Liver (tissue), 3 donors: ENCODE data around the gene DLX4.

Experiments used
- CTCF ChIP-seq: fragments of 150-350 bp; IDR thresholded peaks from 2 replicates; pipeline ENCODE4 v1.5.1; 2017; ENCODE audit warnings: improper control_type of control experiment, low read depth, low read length; ENCODE audit not compliant: missing input control
- EGR1 ChIP-seq, 2 donors: IDR thresholded peaks; 2 replicates each; pipeline ENCODE4 v1.6.1; 2016 to 2018; ENCODE audit warnings: antibody characterized with exemption in 2 of 2, low read depth in 2 of 2
- FOXA1 ChIP-seq: IDR thresholded peaks from 2 replicates; pipeline ENCODE4 v1.6.1; 2016; ENCODE audit warnings: antibody characterized with exemption
- FOXA2 ChIP-seq: IDR thresholded peaks from 2 replicates; pipeline ENCODE4 v1.6.1; 2016; ENCODE audit warnings: antibody characterized with exemption
- GABPA ChIP-seq, 2 donors: IDR thresholded peaks in 1 of 2; conservative IDR thresholded peaks in 1 of 2; 2 replicates each; pipeline ENCODE4 v1.6.1; 2016; ENCODE audit warnings: antibody characterized with exemption in 2 of 2, mild to moderate bottlenecking in 1 of 2, moderate library complexity in 1 of 2
- JUND ChIP-seq, 2 donors: IDR thresholded peaks; 2 replicates each; pipeline ENCODE4 v1.6.1; 2016; ENCODE audit warnings: antibody characterized with exemption in 2 of 2
- MAX ChIP-seq: IDR thresholded peaks from 2 replicates; pipeline ENCODE4 v1.6.1; 2016; ENCODE audit warnings: antibody characterized with exemption
- REST ChIP-seq: IDR thresholded peaks from 2 replicates; pipeline ENCODE4 v1.6.1; 2016; ENCODE audit warnings: antibody characterized with exemption, mild to moderate bottlenecking
- TAF1 ChIP-seq: conservative IDR thresholded peaks from 2 replicates; pipeline ENCODE4 v1.6.1; 2016; ENCODE audit warnings: antibody characterized with exemption, mild to moderate bottlenecking
- YY1 ChIP-seq: IDR thresholded peaks from 2 replicates; pipeline ENCODE4 v1.6.1; 2016; ENCODE audit warnings: antibody characterized with exemption, mild to moderate bottlenecking
- ZBTB33 ChIP-seq: IDR thresholded peaks from 2 replicates; pipeline ENCODE4 v1.6.1; 2016; ENCODE audit warnings: antibody characterized with exemption
- donor health status: healthy.
- donor health status: healthy.

- TF ChIP-seq CTCF (no peak), REST (no peak), JUND (IDR thresholded peaks at IDR 0.05) (no peak), TAF1 (no peak), ZBTB33 (no peak), MAX (no peak), EGR1 (IDR thresholded peaks at IDR 0.05; ENCODE audit: low read depth in 2 of 2) (no peak), GABPA (IDR thresholded peaks at IDR 0.05 in 1 of 2, conservative IDR thresholded peaks at IDR 0.05 in 1 of 2) (no peak), YY1 (no peak), FOXA1 (no peak), FOXA2 (no peak)
These were observed 43.1 kb upstream of the DLX4 start for GRCh38 chr17:49925921-49926320.
